ENCODE data around the gene COQ7.

GRCh38 chr16:19127205-19127604 lies 59.8 kb downstream of the COQ7 start:
- TF ChIP-seq SUZ12 (IDR thresholded peaks at IDR 0.05; ENCODE audit: extremely low read depth, insufficient read depth, insufficient read length): no peak
- no peak for TF ChIP-seq YY1 (IDR thresholded peaks at IDR 0.05; ENCODE audit: insufficient read depth, insufficient read length)
- TF ChIP-seq ZNF274 (IDR thresholded peaks at IDR 0.05; ENCODE audit: low read depth, low read length): no peak
